Endometrium (tissue), 2 donors: Measurements from ENCODE around the gene MTX2.
A peak's percentile ranks its signal among the peaks of the same experiment; 100 is the strongest.
"Not testable (repeated sequence)": the region's sequence is repeated elsewhere in the genome, so short reads cannot be mapped to it uniquely, and the experiment has no call there.

Source experiments
- FAIRE-seq: peaks from 2 replicates; lab custom pipeline; 2012; peaks lifted over from hg19 to GRCh38; lab: Jason Lieb, UNC
- donor health status: control.
- donor health status: control.

The MTX2 gene

DNA sequence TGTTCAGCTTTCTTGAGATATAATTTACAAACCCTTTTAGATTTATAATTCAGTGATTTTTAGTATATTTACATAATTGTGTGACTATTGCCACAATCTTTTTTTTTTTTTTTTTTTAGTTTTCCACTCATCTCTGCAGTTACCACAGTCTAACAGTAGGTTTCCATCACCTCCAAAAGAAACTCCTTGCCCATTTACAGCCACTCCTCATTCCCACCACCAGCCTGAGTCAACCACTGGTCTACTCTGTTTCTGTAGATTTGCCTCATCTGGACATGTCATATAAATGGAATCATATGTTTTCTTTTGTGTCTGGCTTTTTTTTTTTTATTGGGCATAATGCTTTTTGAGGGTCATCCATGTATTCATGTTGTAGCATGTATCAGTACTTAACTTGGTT lies 16.1 kb downstream of the MTX2 start:
- no peak for FAIRE-seq

DNA sequence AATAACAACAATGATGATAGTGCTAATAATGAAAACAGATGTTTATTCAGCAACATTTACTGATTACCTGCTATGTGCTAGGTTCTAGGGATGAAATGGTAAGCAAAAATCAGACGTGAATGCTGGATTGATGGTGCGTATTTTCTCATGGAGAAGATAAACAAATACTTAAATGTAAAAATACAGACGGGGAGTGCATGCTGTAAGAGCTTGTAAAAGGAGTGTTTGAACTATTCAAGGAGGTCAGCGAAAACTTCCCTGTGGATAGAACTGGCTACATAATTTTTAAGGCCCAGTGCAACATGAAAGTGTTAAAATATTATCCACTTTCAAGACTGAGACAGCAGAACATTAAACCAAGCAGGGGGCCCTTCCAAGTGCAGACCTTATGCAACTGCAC lies 22.1 kb downstream of the MTX2 start:
- no peak for FAIRE-seq

DNA sequence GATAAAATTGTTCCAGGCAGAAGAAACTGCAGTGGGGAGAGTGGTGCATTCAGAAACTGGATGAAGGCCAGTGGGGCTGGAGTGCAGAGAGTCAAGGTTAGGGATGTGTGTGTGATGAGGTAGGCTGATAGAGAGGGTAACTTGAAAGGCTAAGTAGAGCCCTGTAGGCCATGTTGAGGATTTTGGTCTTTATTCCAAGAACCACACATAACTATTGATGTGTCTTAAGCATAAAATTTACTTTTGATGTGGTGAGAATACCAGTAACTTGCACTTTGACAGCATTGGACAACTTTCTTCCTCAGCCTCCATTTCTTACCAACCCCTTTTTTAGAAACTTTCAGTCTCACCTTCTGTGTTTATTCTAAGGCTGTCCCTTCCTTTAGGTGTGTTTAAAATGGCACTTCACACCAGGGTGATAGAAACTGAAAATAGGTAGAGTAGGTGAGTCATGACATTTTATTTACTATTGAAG lies 22.6 kb downstream of the MTX2 start:
- FAIRE-seq = no peak

DNA sequence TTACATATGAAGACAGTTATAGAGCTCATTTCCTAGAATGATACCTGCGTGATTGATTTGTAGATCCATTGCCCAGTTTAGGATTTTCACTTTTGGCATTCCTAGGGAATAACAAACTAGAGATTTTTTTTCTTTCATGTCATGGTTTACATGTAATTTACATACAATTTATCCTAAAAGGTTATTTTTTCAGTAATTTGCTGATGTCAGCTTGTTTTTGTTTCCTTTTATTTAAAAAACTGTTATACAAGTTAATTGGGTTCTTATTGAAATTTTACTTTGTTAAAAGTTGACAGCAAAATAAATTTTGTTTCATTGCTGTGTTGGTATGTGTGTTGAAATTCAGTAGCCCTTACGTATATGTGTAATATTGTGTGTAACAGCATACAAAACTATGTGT lies 23.4 kb downstream of the MTX2 start:
- peak; percentile 46 for FAIRE-seq

DNA sequence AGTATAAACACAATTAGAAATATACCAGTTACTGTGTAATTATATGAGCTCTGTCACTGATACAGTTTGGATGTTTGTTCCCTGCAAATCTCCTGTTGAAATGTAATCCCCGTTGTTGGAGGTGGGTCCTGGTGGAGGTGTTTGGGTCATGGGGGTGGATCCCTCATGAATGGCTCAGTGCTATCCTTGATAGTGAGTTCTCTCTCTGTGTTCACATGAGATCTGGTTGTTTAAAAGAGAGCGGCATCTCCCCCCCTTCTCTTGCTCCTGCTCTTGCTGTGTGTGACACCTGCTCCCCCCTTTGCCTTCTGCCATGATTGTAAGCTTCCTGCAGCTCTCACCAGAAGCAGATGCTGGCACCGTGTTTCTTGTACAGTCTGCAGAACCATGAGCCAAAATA lies 24.1 kb downstream of the MTX2 start:
- FAIRE-seq = no peak

DNA sequence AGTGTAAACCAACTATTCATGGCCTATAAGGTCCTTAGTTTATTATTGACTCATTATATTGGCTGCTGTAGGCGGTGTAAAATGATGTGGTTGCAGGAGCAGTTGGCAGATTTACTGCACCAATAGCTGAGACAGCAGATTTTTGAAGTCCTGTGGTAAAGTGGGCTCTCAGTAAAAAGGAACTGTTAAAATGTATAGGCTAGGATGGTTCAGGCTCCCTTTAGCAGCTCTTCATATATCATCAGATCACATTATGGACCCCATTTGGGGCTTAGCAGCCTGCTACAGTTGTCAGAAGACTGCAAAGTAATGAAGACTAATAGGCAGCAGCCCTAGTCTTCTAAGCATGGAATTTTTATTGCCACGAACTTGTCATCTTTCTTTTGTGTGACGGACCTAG lies 27.8 kb downstream of the MTX2 start:
- no peak for FAIRE-seq

DNA sequence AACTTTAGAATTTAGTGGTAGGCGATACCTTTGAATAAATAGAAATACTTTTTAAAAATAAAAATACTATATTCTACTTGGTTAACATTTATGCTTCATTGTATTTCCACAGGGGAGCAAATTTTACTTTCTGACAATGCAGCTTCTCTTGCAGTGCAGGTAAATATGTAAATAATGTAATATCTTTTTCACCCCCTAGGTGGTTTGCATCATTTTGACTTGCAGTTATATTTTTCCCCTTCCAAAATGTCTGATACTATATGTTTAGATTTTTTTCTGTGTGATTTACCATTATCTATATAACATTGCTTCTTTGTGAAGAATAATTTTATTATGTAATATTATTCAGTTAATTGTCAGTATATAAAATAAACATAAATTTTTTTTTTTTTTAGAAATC lies 28.5 kb downstream of the MTX2 start:
- FAIRE-seq = peak; percentile 79

DNA sequence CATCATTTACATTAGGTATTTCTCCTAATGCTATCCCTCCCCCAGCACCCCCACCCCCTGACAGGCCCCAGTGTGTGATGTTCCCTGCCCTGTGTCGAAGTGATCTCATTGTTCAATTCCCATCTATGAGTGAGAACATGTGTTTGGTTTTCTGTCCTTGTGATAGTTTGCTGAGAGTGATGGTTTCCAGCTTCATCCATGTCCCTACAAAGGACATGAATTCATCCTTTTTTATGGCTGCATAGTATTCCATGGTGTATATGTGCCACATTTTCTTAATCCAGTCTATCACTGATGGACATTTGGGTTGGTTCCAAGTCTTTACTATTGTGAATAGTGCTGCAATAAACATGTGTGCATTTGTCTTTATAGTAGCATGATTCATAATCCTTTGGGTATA lies 36.8 kb downstream of the MTX2 start:
- not testable (repeated sequence) for FAIRE-seq

DNA sequence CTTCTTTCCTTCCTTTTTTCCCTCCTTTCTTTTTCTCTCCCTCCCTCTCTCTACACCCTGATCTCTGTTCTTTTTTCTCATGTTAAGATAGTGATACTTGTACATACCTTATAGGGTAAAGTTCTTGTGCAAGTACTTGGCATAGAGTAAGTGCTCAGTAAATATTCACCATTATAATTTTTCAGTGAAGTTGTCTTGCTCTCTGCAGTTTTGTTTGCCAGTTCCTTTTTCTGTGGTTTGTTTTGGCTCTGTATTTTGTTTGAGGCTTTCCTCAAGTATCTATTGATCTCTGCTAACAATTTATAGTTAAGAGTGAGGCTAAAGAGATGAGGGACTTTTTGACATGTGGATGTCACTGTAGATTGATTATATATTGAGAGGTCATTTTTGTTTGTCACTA lies 48.0 kb downstream of the MTX2 start:
- no peak for FAIRE-seq

DNA sequence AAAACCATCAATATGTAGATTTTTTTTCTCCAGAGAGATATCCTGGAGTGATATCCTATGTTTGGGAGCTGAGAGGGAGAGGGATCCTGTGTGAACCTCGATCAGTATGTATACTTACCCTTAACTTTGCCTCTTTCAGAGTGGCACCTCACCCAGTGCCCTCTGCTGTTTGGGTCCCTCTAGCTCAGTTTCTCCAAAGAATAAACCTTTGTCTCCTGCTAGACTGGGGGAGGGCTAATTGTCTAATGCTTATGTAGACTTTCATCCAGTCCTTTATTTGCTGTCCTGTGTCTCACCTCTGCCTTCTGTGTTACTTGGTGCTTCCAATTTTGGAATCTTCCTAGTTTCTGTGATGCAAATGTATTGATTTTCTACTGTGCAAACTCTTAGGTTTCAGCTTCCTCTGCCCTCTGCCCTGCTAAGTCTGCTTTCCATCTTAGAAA lies 48.4 kb downstream of the MTX2 start:
- FAIRE-seq = no peak

DNA sequence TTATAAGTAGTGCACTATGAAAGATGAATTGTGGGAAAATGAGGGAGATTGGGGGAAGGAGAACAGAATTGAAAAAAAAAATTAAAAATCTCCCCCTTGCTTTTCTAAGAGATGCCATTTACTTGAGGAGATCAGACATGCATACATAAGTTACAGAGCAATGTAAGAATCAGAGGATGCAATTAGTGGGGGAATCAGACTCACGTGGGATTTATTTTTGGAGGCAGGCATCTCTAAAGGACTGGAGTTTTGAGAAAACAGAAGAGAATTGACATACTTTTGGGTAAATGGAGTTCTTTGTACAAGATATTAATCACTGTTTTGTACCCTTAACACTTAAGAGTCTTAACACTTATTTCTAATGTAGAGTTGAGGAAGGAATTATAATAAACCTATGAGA lies 52.7 kb downstream of the MTX2 start:
- FAIRE-seq = no peak

DNA sequence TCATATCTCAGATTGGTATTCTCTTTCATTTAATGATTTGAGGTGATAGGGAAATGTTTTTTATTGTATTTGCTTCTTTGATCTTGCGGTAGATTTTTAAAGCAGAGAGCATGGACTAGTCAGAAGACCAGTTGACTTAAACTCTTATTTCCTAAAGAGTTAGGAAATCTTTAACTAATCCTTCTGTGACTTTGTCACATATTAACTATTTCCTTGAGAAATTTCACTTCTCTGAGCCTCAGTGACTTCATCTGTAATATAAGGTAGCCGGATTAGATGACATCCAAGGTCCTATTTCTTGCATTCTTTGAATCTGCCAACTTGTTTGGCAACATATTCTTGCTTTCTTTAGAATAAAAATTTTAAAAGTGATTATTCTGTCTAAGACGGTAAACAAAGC lies 55.6 kb downstream of the MTX2 start:
- FAIRE-seq = no peak

DNA sequence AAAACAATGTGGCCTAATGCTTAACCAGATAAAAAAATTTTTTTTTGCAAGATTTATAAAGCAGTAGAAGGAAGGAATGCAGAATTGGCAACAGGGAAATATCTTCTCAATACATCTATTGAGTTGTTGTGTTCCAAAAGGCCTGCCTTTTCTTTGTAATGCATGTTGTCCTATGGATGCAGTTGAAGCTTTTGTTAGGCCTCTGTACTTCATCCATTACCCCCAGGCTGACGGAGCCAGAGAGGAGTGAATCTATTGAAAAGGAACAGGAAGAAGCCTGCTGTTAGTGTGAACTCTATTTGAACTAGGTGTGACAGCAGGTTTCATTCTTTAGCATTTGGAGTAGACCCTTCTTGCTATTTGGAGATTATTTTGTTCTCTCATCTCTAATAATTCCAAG lies 56.5 kb downstream of the MTX2 start:
- FAIRE-seq = no peak

DNA sequence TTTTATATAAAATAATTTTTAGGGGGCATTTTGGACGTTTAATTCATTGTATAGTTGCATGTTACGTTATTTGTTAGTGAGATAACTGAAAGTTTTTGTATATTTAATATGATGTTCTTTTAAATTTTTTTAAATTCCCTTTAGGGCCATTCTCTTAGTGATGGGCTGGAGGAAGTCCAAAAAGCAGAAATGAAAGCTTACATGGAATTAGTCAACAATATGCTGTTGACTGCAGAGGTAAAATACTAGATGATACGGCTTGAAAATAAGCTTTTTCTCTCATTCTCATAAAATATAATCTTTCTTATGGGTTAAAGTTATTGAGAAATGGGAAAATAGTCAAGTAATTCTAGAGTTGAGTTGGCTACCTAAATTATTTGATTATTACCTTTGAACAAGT lies 58.9 kb downstream of the MTX2 start:
- no peak for FAIRE-seq

DNA sequence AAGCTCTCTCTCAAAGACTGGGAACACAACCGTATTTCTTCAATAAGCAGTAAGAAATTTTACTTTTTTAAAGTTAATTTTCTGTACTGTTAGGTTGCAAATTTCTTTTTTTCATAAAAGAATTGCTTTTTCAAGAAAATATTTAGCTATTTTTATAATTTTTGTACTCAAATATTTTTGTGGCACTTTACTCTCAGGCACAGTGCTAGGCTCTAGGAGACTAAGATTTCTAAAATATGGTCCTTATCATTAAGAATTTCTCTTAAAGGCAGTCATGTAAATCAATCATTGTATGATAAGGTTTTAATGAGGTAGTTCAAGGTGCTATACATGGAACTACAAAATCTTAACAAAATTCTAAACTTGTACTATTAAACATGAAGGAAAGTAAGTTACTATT lies 61.4 kb downstream of the MTX2 start:
- FAIRE-seq = no peak

DNA sequence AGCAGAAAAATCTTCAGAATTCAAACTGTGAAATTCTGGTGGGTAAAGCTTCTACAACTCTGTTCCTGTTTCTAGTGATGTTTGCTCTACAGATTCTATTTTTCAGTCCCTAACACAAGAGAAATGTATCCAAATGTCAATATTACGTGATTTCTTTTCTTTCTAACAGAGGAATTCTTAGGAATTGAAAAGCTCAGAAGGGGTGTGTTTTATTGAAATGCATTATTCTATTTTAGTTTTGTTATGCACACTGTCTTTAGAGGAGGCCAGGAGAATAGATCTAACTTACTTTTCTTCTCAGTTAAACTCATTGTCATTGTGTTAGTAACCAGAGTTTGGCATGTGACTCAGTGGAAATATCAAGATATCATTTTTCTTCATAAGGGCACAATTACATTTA lies 62.4 kb downstream of the MTX2 start:
- FAIRE-seq = no peak

DNA sequence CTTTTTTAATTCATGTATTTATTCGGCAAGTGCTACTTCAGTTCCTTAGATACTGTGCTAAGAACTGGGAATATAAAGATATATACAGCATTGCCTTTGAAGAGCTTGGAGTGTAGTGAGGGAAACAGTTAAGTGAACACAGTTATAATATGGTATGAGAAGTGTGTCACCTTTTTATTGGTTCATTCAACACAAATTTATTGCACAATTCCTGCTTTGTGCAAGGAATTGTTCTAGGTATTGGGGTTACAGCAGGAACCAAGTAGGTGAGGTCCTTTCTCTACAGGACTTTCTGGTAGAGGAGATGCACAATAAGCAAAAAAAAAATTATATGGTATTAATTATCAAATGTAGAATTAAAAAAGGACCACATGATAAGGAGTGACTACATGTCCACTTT lies 65.5 kb downstream of the MTX2 start:
- no peak for FAIRE-seq

DNA sequence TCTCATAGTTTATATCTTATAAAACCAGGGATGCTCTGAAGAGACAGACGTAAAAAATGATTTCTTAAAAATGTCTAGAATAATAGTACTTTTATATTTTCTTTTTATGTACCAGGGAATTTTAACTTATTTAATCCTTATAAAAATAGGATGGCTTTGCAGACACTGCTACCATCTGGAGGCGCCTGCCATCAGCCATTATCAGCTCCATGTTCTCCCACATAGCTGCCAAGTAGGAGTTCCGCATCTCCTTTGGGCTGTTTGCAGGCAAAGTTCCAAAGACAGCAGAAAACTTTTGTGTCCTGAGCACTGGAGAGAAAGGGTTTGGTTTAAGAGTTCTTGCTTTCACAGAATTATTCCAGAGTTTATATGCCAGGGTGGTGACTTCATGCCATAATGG lies 69.2 kb downstream of the MTX2 start:
- no peak for FAIRE-seq

DNA sequence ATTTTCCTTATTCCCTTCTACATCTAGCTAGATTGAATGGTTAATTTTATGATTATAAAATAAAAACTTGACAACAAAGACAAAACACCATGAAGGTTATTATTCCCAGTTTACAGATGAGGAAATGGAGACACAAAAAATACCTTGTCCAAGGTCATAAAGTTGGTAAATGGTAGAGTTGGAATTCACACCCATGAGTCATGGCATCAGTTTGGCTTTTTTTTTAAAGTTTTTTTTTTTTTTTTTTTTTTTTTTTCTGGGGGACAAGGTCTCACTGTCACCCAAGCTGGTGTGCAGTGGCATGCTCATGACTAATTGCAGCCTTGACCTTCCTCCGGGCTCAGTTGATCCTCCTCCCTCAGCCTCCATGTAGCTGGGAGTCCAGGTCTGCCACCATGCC lies 70.0 kb downstream of the MTX2 start:
- FAIRE-seq = no peak

DNA sequence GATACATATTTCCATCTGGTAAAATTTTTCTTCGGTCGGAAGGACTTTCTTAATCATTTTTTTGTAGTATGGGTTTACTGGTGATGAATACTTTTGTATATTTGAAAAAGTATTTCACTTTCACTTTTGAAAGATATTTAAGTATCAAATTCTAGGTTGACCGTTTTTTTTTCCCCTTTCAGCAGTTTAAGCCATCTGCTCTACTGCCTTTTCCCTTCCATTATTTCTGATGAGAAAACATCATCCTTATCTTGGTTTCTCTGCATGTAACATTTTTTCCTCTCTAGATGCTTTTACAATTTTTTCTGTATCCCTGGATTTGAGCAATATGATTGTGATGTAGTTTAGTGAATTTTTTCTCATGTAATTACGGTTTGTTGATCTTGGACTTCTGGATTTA lies 87.0 kb downstream of the MTX2 start:
- FAIRE-seq = peak; percentile 8

DNA sequence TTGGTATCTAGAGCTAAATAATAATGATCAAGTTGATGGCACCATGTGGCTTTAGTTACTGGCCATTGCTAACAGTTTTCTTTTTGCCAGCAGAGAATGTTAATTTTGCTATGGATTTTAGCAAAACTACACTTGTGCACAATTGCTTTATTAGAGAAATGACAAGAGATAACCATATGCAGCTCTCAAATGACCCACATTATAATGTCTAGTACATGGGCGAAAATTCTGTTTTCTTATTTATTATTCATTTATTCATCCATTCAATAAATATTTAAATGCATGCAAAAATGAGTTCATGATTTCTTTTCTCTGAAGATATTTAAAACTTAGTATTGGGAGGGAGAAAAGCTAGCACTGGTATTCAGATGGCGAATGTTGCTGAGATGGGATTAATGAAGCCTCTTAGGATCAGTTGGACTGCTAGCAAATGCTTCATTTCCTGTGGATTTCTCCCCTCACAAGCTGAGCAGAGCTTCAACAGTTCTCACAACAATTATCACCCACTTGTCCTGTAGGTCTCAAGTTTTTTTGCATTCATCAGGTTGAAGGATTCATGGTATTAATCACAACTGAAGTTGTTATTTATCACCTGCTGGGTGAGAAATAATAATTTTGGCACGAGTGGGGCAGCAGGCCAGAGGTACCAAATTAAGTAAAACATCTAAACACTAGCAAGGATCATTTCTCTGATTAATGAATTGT lies 95.2 kb downstream of the MTX2 start:
- no peak for FAIRE-seq

DNA sequence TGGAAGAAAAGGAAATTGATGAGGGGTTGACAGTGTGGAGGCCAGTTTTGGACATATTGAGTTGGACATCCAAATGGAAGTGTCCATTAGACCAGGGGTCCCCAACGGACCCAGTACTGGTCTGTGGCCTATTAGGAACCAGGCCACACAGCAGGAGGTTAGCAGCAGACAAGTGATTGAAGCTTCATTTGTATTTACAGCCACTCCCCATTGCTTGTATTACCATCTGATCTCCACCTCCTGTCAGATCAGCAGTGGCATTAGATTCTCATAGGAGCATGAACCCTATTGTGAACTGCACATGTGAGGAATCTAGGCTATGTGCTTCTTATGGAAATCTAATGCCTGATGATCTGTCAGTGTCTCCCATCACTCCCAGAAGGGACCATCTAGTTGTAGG lies 99.1 kb downstream of the MTX2 start:
- FAIRE-seq = no peak

DNA sequence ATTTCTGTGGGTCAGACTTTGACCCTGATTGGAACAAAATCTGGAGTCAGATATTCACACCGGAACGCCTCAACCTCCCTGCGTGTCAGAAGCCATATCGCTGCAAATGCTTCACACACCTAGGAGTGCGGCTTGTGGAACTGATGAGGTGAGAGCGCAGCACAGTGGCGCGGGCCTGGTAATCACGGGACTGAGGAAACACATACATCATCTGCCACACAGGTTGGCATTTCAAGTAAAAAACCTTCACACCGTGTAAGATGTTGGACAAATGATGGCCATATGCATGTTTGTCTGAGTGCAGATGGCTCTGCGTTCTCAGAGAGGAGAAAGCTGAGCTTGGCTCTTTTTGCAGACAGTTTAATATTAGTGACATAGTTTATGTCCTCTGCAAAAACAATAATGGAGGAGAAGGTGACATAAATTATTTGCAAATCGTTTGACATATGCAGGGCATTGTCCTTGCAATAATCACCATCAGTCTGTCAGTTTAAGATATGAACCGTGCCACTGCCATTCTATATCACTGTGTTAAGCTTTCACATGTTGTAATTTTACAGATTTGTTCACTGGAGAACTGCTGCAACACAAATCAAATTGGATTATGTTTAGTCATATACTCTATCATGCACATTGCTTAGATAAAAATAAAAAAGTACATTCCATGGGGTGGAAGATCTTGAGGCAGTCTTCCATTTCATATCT lies 101.4 kb downstream of the MTX2 start:
- no peak for FAIRE-seq

DNA sequence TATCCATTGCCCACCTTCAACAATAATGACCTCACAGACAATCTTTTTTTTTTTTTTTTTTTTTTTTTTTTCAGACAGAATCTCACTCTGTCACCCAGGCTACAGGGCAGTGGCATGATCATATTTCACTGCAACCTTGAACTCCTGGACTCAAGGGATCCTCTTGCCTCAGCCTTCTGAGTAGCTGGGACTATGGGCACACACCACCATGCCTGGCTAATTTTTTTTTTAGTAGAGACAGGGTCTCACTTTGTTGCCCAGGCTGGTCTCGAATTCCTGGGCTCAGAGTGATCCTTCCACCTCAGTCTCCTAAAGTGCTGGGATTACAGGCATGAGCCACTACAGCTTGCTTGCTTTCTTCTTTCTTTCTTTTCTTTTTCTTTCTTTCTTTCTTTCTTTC lies 103.9 kb downstream of the MTX2 start:
- FAIRE-seq = not testable (repeated sequence)
